WTC11 (cell line): ENCODE measurements around the gene AURKB. TPM values are rescaled to one million over a fixed set of nuclear protein-coding genes. Genes with fewer than 3 reads are reported as not detected.

Source experiments
- ATAC-seq: fragments of 200-7000 bp; cut with Tn5 transposase; 2 replicates; pipeline ENCODE4 v1.10.0; 2021; ENCODE audit warnings: mild to moderate bottlenecking, moderate library complexity
- CTCF ChIA-PET: fragments of 300-600 bp; sonication (Branson Sonifier 250); formaldehyde crosslinking; loops from one replicate; lab custom pipeline; 2021; ENCODE audit warnings: antibody characterized with exemption; lab: Charles Lee
- POLR2A ChIA-PET: fragments of 350-600 bp; sonication (Branson Sonifier 250); formaldehyde crosslinking; loops from one replicate; lab custom pipeline; 2021; ENCODE audit warnings: antibody characterized with exemption; lab: Charles Lee
- DNase-seq: peaks from one replicate; pipeline ENCODE4 v3.0.0; 2021; ENCODE audit warnings: low spot score
- H3K27ac Mint-ChIP-seq: 2 replicates; pipeline ENCODE4 v1.8.0; 2021; ENCODE audit warnings: mixed read lengths
- H3K27me3 Mint-ChIP-seq: 2 replicates; pipeline ENCODE4 v1.8.0; 2021; ENCODE audit warnings: low read depth, mild to moderate bottlenecking, moderate library complexity, mixed read lengths
- H3K36me3 Mint-ChIP-seq: 2 replicates; pipeline ENCODE4 v1.8.0; 2021; ENCODE audit warnings: mixed read lengths
- H3K4me1 Mint-ChIP-seq: 2 replicates; pipeline ENCODE4 v1.8.0; 2022; ENCODE audit warnings: mixed read lengths
- H3K4me3 Mint-ChIP-seq: 2 replicates; pipeline ENCODE4 v1.8.0; 2021; ENCODE audit warnings: mild to moderate bottlenecking, moderate library complexity, mixed read lengths
- H3K9me3 Mint-ChIP-seq: 2 replicates; pipeline ENCODE4 v1.8.0; 2021; ENCODE audit warnings: mixed read lengths
- ARID4B ChIP-seq: sonication (generic); formaldehyde crosslinking; IDR thresholded peaks from 2 replicates; pipeline ENCODE4 v1.8.0; 2023; ENCODE audit warnings: missing genetic modification reagents, mild to moderate bottlenecking, borderline replicate concordance
- CBFB ChIP-seq: sonication (generic); formaldehyde crosslinking; IDR thresholded peaks from 2 replicates; pipeline ENCODE4 v1.8.1; 2022; ENCODE audit warnings: mild to moderate bottlenecking, low read depth, missing genetic modification reagents
- EMX1 ChIP-seq: fragments of 250-450 bp; sonication (Bioruptor Pico); IDR thresholded peaks from 2 replicates; pipeline ENCODE4 v1.8.0; 2021; ENCODE audit warnings: mild to moderate bottlenecking
- ERG ChIP-seq: fragments of 250-450 bp; sonication (Bioruptor Pico); IDR thresholded peaks from 2 replicates; pipeline ENCODE4 v1.8.0; 2021; ENCODE audit warnings: mild to moderate bottlenecking
- ETV6 ChIP-seq: sonication (generic); formaldehyde crosslinking; IDR thresholded peaks from 2 replicates; pipeline ENCODE4 v1.8.1; 2022; ENCODE audit warnings: mild to moderate bottlenecking, missing genetic modification reagents
- HMGXB4 ChIP-seq: sonication (generic); formaldehyde crosslinking; IDR thresholded peaks from 2 replicates; pipeline ENCODE4 v1.8.1; 2023; ENCODE audit warnings: mild to moderate bottlenecking, moderate library complexity, missing genetic modification reagents
- MLX ChIP-seq: sonication (generic); formaldehyde crosslinking; IDR thresholded peaks from 2 replicates; pipeline ENCODE4 v1.8.1; 2023; ENCODE audit warnings: mild to moderate bottlenecking, missing genetic modification reagents, moderate library complexity
- NR2C2 ChIP-seq: sonication (generic); formaldehyde crosslinking; IDR thresholded peaks from 2 replicates; pipeline ENCODE4 v1.8.0; 2022; ENCODE audit warnings: mild to moderate bottlenecking, missing genetic modification reagents
- RORB ChIP-seq: fragments of 250-450 bp; sonication (Bioruptor Pico); IDR thresholded peaks from 2 replicates; pipeline ENCODE4 v1.9.0; 2021; ENCODE audit warnings: mild to moderate bottlenecking
- USF1 ChIP-seq: sonication (generic); formaldehyde crosslinking; IDR thresholded peaks from 2 replicates; pipeline ENCODE4 v1.8.0; 2022; ENCODE audit warnings: mild to moderate bottlenecking, missing genetic modification reagents
- USF2 ChIP-seq: sonication (generic); formaldehyde crosslinking; IDR thresholded peaks from 2 replicates; pipeline ENCODE4 v1.8.1; 2023; ENCODE audit warnings: mild to moderate bottlenecking, missing genetic modification reagents, moderate library complexity
- ZNF281 ChIP-seq: sonication (generic); formaldehyde crosslinking; IDR thresholded peaks from 2 replicates; pipeline ENCODE4 v1.8.0; 2023; ENCODE audit warnings: mild to moderate bottlenecking, missing genetic modification reagents
- ZNF317 ChIP-seq: sonication (generic); formaldehyde crosslinking; IDR thresholded peaks from 2 replicates; pipeline ENCODE4 v1.8.1; 2023; ENCODE audit warnings: low read depth, mild to moderate bottlenecking, moderate library complexity, missing genetic modification reagents, borderline replicate concordance
- ZNF396 ChIP-seq: fragments of 250-450 bp; sonication (Bioruptor Pico); IDR thresholded peaks from 2 replicates; pipeline ENCODE4 v1.8.0; 2021; ENCODE audit warnings: mild to moderate bottlenecking, moderate library complexity, borderline replicate concordance
- ZSCAN18 ChIP-seq: fragments of 250-450 bp; sonication (Bioruptor Pico); IDR thresholded peaks from 2 replicates; pipeline ENCODE4 v2.1.2; 2022; ENCODE audit warnings: mild to moderate bottlenecking, moderate library complexity
- total RNA-seq: library from RNA; stranded (reverse); gene quantifications from 3 replicates; pipeline ENCODE4 v1.2.3, GENCODE V29; 2021

Gene AURKB
- total RNA-seq, 1 experiment from 2014 or later, result 215 TPM

GRCh38 chr17:8162997-8163977, 47.1 kb downstream of the AURKB start (continued):
- TF ChIP-seq ARID4B (CRISPR knock-in tag), result no peak
- no peak for TF ChIP-seq MLX (CRISPR knock-in tag)
- TF ChIP-seq NR2C2 (CRISPR knock-in tag), result no peak
- peak; percentile 3; the same call in 1 of the 2 replicates for TF ChIP-seq HMGXB4 (CRISPR knock-in tag)
- peak; percentile 71 for TF ChIP-seq USF2 (CRISPR knock-in tag)
- peak; percentile 53; the same call in 1 of the 2 replicates for TF ChIP-seq EMX1
- TF ChIP-seq USF1 (CRISPR knock-in tag), result peak; percentile 49; the same call in 1 of the 2 replicates

- peak; percentile 79 for DNase-seq
- Mint-ChIP-seq H3K27ac (peak within 1 kb of the TSS; percentile 100), H3K4me3 (peak within 1 kb of the TSS; percentile 89), H3K36me3 (peaks cover 8% of the 10 kb centered on the region), H3K4me1 (peaks cover 47% of the 10 kb centered on the region), H3K9me3 (no peaks in the 10 kb centered on the region), H3K27me3 (no peaks in the 10 kb centered on the region)
- POLR2A ChIA-PET, result no interaction called here
- peak; percentile 4 for ATAC-seq
- CTCF ChIA-PET, result no interaction called here
- no peak for TF ChIP-seq RORB (CRISPR knock-in tag)
- no peak for TF ChIP-seq ERG (CRISPR knock-in tag)
- 0 out of 2 replicates have a peak, but pooled peaks have one; percentile 21 for TF ChIP-seq ETV6 (CRISPR knock-in tag)
- TF ChIP-seq ZNF317 (CRISPR knock-in tag), result no peak
- no peak for TF ChIP-seq ZNF396 (CRISPR knock-in tag)
- no peak for TF ChIP-seq ZSCAN18 (CRISPR knock-in tag)
- TF ChIP-seq CBFB, result 0 out of 2 replicates have a peak, but pooled peaks have one; percentile 76
- peak; percentile 76 for TF ChIP-seq HMGXB4 (CRISPR knock-in tag)
- no peak for TF ChIP-seq ZNF281 (CRISPR knock-in tag)
- TF ChIP-seq NR2C2 (CRISPR knock-in tag), result no peak
Observed at GRCh38 chr17:8162233-8162996, 48.0 kb downstream of the AURKB start, which contains the start of gene VAMP2. TSS of gene VAMP2 (minus strand) at chr17:8162948. CDS start at chr17:8162879, 69 bp downstream.
